T follicular helper cell (primary cell): Measurements from ENCODE around the gene ETFRF1.

Source experiments
- DNase-seq: peaks from one replicate; pipeline ENCODE4 v3.0.0-alpha.2; 2020; ENCODE audit warnings: low read depth
- total RNA-seq, 2 experiments: gene quantifications; one replicate each; lab custom pipeline; 2026; lab: John Stamatoyannopoulos, UW

The ETFRF1 gene
- 4.6 to 12.5 reads per million in 2 experiments for total RNA-seq

DNA sequence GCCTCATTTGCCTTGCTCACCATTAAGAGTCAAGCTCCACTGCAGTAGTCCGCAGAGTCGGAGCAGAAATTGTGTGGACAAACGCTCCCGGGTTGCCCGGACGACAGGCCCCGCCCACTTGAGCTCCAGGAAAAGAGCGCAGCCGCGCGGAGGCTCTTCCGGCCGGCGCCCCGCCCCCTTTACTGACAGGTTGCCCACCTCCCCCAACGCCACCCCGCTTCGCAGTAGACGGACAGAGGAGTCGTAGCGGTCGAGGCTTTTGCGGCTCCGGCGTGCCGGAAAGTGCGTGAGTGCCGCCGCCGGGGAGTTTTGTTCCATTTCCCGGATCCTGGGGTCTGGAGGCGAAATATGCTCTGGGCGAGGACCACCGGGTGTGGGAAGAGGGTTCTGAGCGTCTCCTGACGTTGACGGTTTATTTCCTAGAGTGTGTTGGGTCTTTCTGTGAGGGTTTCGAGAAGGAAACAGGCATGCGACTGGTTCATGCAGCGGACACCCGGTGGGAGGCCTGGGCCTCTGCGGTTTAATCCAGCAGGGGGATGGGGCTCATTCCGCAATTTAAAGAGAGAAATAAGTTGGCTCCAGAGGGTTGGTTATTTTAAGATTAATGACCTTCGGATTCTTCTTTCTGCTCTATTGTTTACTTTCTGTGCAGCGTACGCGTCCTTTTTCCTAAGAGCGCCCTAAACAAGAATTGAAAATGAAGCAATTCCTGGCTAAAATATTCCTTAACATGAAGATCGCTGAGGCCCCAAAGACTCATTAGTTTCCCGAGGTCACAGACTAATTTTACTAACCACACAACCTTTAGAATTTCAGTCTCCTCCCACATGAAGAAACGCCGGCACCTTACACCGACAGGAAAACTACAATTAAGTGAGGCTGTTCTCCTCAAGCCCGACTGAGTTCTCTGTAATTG is at the start of gene ETFRF1, which contains the start of gene DNAI7:
TSS of gene ETFRF1 (plus strand) at position 182 of the 916 bp plus-strand sequence. CDS start 8,720 bp downstream, outside the sequence.
TSS of gene DNAI7 (minus strand) at position 105 of the 916 bp plus-strand sequence. CDS start at position 23, 82 bp downstream.
- peak; percentile 94 for DNase-seq

DNA sequence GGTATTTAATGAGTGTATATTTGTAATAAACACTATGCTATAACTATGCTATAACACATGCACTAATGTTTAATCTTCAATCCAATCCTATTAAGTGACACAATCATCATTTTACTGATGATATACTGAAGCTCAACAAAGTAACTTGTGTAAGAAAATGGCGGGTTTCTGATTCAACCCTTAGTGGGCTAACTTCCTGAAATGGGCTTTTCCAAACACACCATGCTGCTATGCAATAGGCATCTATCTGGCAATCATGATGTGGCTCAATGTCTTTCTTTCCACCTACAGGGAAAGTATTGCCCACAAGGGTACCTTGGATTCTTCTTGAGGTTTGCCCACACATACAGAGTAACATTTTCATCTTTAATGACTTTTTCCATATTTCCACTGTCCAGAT is 48.4 kb upstream of the ETFRF1 start:
- no peak for DNase-seq

DNA sequence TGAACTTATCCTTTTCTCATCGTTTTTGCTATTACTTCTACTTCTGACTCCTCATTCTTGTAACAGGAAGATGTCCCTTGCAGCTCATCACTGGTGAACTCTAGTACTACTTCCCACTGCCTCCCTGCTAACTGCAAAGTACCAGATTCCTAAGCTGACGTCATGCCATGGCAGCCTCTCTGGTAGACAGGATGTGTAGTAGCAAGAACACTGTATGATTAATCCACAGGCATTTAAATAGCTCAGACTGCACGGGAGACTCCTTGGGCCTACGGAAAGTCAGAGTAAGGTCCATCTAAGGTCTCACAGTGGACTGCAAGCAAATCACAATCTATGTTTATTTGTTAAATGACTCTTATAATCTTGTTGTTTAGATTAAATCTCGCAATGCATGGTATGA is 43.6 kb upstream of the ETFRF1 start:
- no peak for DNase-seq

- DNase-seq = no peak
Observed at GRCh38 chr12:25152055-25152454, 43.0 kb upstream of the ETFRF1 start.

GRCh38 chr12:25155022-25155576 is 39.9 kb upstream of the ETFRF1 start:
- DNase-seq = no peak

- DNase-seq = no peak
Observed at GRCh38 chr12:25156061-25156460, 39.0 kb upstream of the ETFRF1 start.

DNA sequence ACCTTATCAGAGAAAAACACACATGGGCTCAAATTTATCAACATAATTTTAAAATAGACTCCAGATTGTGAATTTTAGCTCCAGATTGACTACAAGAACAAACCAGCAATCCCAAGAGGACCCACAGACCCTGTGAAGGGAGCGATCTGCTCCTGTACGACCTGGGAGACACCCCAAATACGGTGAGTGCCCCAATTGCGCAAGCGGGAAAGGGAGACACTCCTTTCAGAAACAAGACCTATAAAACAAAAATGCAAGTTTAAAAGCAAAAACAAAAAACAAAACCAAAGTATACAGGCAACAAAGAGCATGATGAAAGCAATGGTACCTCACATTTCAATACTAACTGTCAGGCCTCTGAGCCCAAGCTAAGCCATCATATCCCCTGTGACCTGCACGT is 32.2 kb upstream of the ETFRF1 start:
- DNase-seq = no peak

GRCh38 chr12:25182765-25183164 is 12.3 kb upstream of the ETFRF1 start:
- DNase-seq = no peak

DNA sequence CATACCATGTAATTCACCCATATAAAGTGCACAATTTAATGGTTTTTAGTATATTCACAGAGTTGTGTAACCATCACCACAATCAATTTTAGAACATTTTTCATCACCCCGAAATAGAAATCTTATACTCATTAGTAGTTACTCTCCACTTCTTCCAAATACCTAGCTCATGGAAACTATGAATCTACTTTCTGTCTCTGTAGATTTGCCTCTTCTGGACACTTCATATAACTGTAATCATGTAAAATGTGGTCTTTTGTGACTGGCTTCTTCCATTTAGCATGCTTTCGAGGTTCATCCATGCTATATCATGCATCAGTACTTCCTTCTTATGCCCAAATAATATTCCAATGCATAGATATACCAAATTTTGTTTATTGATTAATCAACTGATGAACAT is 10.9 kb upstream of the ETFRF1 start:
- no peak for DNase-seq

DNA sequence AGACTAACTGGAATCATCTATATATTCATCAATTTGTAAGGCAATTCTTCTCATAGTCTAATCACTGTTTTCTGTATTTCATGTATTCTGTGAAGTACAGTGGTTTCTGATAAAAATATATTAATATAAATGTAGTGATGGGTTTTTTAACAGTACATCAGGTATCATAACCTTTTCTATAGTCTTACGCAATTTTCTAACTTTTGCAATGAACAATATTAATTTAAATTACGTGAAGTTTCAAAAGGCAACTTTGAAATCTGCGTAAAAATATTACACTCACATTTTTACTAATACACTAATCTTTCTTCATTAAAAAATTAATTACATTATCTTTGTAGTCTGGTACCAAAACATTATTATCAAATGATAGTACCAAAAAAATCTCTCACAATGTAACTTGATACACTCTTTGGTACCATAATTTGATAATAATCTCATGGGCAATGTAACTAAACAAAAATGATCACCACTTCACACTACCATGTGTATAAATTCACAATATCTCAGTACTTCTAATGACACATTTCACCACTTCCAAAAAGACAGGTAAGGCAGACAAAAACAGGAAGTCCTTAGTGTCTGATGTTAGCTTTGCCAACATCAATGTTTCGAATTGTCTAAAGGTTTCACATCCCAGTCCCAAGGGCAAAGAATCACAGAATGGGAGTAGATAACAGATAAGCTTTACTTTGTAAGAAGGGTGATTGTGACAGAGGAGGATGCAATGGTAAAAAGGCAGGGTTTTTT is 8.8 kb upstream of the ETFRF1 start:
- DNase-seq = no peak

DNA sequence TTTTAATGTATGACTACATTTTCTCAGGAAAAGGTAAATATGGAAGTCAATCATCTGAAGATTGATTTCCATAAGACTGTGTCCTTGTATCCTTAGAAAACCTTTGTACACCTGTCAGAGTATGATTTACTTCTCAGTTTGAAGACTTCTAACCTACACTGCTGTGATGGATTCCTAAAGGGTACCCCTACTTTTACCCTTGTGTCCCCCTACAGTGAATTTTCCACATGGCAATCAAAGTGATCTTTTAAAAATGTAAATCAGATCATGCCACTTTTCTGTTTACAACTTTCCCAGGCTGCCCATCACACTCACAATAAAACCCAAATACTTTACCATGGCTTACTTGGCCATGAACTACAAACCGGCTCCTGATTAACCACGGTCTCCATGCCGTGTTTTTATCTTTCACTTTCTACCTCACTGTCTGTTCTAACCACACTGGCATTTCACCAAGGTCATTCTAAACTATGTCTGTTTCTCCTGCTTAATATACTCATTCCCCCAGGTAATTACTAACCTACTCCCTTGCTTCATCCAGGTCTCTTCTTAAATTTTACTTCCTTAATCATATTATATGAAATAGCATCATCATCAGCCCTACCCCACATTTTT is 8.1 kb upstream of the ETFRF1 start:
- no peak for DNase-seq

DNA sequence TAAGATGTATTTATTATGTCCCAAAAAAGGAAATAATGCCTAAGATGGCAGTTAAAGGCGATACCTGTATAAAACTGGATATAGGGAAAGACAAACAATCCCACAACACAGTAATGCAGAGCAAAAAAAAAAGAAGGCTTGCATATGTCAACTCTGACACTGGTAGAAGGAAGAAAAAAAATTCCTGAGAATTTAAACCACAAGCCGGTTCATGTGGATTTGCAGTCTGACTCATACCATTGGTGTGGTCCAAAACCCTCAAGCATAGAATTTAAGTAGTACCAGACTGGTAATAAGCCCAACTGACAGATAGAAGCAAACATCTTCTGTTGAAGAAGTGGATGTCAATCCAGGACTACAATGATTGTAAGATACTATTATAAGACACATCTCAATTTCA is 7.3 kb upstream of the ETFRF1 start:
- no peak for DNase-seq

DNA sequence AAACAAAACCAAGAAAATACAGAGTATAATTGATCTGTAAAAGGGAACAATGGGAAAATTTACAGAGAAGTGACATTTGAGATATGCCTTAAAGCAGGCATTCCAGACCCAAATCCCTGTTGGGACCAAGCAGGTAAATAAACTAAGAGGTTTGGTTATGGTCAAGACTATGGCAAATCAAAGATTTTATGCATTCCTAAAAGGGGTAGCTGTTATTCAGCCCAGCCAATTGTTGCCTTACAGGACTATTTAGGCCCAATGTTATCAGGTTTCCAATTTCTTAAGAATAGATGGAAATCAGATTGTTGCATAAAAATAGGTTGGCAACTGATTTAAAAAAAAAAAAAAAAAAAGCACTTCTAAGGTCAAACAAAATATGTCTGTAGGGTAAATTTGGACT is 5.4 kb upstream of the ETFRF1 start:
- no peak for DNase-seq

DNA sequence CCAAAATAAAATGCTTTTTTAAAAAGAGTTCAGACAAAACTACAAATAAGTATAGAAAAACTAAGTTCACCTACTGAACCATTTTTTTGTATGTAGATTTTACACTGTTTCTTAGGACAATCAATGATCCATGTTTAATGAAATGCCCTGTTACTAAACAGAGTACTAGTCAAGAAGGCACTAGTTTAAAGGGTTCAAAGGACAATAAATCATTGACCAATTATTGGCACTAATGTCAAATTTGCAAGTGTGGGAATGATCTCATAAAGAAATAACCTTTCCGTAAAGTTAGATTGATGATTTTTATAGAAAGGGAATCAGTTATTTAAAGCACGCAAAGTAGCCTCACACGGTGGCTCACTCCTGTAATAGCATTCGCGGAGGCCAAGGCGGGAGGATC is 4.2 kb upstream of the ETFRF1 start:
- no peak for DNase-seq

- DNase-seq = no peak
Observed at GRCh38 chr12:25194214-25194613, 823 bp upstream of the ETFRF1 start.

DNA sequence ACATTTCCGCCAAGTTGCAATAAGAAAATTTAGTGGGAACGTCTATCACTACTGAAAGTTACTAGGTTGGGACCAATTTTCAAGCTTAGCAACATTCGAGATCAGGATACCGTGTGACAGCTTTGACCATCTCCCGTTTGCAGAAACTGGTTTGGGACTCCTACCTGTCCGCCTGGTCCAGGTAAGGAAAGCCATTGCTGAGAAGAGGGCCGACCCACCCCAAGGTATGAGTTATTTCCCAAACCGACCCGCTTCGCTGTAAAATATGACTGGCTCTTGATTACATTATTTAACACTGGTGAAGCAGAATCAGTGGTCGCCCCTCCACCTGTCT is 348 bp upstream of the ETFRF1 start:
- no peak for DNase-seq

DNA sequence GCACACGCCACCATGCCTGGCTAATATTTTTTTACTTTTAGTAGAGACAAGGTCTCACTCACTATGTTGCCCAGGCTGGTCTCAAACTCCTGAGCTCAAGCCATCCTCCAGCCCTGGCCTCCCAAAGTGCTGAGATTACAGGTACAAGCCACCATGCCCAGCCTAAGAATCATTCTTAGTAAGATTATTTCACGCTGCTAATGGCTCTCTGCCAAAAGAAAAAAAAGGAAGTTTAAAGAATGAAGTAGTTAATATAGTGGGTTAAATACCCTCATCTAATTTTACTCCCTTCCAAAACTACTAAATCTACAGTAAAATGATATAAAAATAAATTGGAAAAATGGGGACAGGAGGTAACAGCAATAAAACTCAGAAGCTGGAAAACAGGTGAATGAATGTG is 2.6 kb downstream of the ETFRF1 start:
- DNase-seq = no peak

DNA sequence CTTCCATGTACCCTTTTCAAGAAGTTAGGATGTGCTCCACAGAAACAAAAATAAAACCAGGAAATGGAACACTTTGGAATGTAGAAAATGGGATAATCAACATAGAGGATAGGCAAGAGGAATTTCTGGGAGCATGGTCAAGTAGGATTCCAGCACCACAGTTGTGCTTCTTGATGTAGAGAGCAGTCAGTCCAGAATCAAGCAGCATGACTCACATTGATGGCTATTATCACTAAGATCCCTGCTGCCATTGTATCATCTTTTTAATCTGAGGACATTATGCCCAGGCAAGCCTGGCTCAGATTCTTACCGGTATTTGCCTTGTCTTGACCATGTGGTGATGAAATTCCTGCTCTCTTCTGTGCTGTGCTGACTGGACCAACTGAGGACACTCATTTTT is 5.7 kb downstream of the ETFRF1 start:
- no peak for DNase-seq

GRCh38 chr12:25202137-25202536 is 7.1 kb downstream of the ETFRF1 start:
- no peak for DNase-seq

- no peak for DNase-seq
Observed at GRCh38 chr12:25207411-25207810, 12.4 kb downstream of the ETFRF1 start.

- DNase-seq = no peak
Observed at GRCh38 chr12:25207846-25208245, 12.8 kb downstream of the ETFRF1 start.

DNA sequence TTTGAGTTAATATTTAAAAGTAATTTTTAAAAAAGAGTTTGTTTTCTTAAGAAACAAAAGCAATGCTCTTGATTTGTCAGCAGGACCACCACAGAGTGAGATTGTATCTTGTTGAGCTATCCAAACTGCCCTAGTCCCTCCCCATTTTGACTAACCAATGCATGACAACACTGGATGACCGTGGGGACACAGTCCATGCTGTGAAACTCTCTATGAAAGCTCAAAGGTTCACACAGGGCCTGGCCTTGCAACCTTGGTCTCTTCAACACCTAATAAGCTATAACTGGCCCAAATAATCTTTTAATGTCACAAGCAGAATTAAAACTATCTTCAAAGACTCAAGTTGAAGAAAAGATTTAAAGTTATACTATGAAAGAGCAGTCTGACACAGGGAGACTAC is 13.5 kb downstream of the ETFRF1 start:
- DNase-seq = no peak
